OCI-LY3 (cell line): ENCODE results near the gene ACRBP.
A peak's percentile ranks its signal among the peaks of the same experiment; 100 is the strongest.

Experiments
- H2AFZ ChIP-seq: fragments of 200-600, 300-600 bp; shearing (Covaris generic); 2 replicates; pipeline ENCODE4 v1.6.0; 2014; ENCODE audit warnings: antibody characterized with exemption, low read depth, low read length
- H3K27ac ChIP-seq: fragments of 200-600, 300-600 bp; sonication (generic); 2 replicates; pipeline ENCODE4 v1.5.1; 2014; ENCODE audit warnings: mild to moderate bottlenecking, low read length, moderate library complexity, mixed read lengths
- H3K27me3 ChIP-seq: fragments of 200-600, 300-600 bp; sonication (generic); 2 replicates; pipeline ENCODE4 v1.6.1; 2014; ENCODE audit warnings: low read depth, low read length, mixed read lengths
- H3K36me3 ChIP-seq: fragments of 200-600, 300-600 bp; sonication (generic); replicated peaks from 2 replicates; pipeline ENCODE3; 2014; ENCODE audit warnings: low read depth, low read length, mixed read lengths
- H3K4me1 ChIP-seq: fragments of 300-600, 200-600 bp; sonication (generic); 2 replicates; pipeline ENCODE4 v1.6.1; 2014; ENCODE audit warnings: low read length, mixed read lengths
- H3K4me2 ChIP-seq: fragments of 200-600, 300-600 bp; sonication (generic); 2 replicates; pipeline ENCODE4 v1.6.1; 2014; ENCODE audit warnings: low read length, mixed read lengths
- H3K4me3 ChIP-seq: fragments of 300-600, 200-600 bp; sonication (generic); 2 replicates; pipeline ENCODE4 v1.5.1; 2014; ENCODE audit warnings: antibody characterized with exemption, mild to moderate bottlenecking, low read length, moderate library complexity
- H3K79me2 ChIP-seq: fragments of 300-600, 200-600 bp; shearing (Covaris generic); 2 replicates; pipeline ENCODE4 v1.6.1; 2014; ENCODE audit warnings: mild to moderate bottlenecking, low read length, mixed read lengths
- H3K9ac ChIP-seq: fragments of 300-600, 200-600 bp; shearing (Covaris generic); 2 replicates; pipeline ENCODE4 v1.6.0; 2014; ENCODE audit warnings: mild to moderate bottlenecking, low read length, moderate library complexity
- H3K9me3 ChIP-seq: fragments of 200-600, 300-600 bp; shearing (Covaris generic); 2 replicates; pipeline ENCODE4 v1.6.1; 2014; ENCODE audit warnings: low read length, mixed read lengths; ENCODE audit not compliant: insufficient read depth
- H4K20me1 ChIP-seq: fragments of 200-600, 300-600 bp; sonication (generic); 2 replicates; pipeline ENCODE4 v1.6.1; 2016; ENCODE audit warnings: low read length, mixed read lengths; ENCODE audit not compliant: insufficient read depth
- CTCF ChIP-seq: fragments of 200-600, 300-600 bp; sonication (generic); IDR thresholded peaks from 2 replicates; pipeline ENCODE4 v1.5.1; 2014; ENCODE audit warnings: antibody characterized with exemption, low read length, low read depth
- EZH2phosphoT487 ChIP-seq: fragments of 200-600 bp; shearing (Covaris generic); IDR thresholded peaks from 2 replicates; pipeline ENCODE4 v1.6.1; 2018; ENCODE audit warnings: antibody characterized with exemption, mixed run types, low read depth

The ACRBP gene

DNA sequence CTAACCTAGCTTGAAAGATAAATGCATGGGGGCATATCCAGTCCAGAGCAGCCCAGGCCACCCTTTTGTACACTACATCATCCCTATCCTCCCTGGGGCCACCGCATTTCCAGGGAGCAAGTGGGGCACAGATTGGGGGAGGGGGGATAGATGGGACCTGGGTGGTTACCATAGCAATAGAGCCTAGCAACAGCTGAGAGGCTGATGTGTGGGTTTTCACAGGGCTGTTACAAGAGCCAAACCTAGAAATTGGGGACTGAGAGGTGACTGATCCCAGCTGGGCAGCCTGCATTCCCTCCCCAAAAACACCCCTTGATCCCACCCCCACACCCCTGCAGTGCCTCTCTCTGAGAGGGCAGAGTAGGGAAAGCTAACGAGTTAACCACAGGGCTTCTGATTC lies 45.7 kb upstream of the ACRBP start:
- no peak for TF ChIP-seq CTCF

DNA sequence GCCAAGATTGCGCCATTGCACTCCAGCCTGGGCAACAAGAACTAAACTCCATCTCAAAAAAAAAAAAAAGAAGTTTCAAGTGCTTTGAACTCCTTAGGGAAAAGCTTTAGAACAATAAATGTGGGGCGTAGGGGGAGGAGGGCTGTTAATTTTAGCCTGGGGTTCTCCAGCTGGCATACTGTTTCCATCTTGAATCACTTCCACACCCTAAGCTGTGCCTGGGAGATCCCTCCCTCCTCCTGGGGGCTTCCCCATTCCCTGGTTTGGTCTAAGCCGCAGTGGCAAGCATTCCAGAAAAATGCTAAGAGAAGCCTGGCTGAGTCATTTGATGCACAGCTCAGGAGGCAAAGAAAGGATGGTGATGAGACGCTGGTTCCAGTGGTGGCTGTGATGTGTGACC lies 44.2 kb upstream of the ACRBP start:
- H3K27me3 ChIP-seq = no peaks in the 10 kb centered on the region
- peaks cover 2% of the 10 kb centered on the region for H3K36me3 ChIP-seq
- no peaks in the 10 kb centered on the region for H4K20me1 ChIP-seq
- H3K9me3 ChIP-seq = no peaks in the 10 kb centered on the region
- H3K4me2 ChIP-seq = no peak overlapping the region
- no peak for TF ChIP-seq CTCF
- TF ChIP-seq EZH2phosphoT487 = no peak
- no peak overlapping the region for H2AFZ ChIP-seq
- H3K27ac ChIP-seq = no peak overlapping the region
- H3K4me1 ChIP-seq = peaks cover 29% of the 10 kb centered on the region
- H3K9ac ChIP-seq = no peak overlapping the region
- H3K79me2 ChIP-seq = peaks cover 35% of the 10 kb centered on the region
- H3K4me3 ChIP-seq = no peak overlapping the region

More for the DNA sequence above, 45.7 kb upstream of the ACRBP start:
- Histone ChIP-seq H4K20me1 (no peaks in the 10 kb centered on the region), H3K36me3 (no peaks in the 10 kb centered on the region), H3K9ac (no peak overlapping the region), H3K27ac (no peak overlapping the region), H3K9me3 (no peaks in the 10 kb centered on the region), H3K27me3 (no peaks in the 10 kb centered on the region), H3K4me2 (no peak overlapping the region), H3K79me2 (peaks cover 21% of the 10 kb centered on the region), H3K4me3 (no peak overlapping the region), H3K4me1 (peaks cover 33% of the 10 kb centered on the region), H2AFZ (no peak overlapping the region)

DNA sequence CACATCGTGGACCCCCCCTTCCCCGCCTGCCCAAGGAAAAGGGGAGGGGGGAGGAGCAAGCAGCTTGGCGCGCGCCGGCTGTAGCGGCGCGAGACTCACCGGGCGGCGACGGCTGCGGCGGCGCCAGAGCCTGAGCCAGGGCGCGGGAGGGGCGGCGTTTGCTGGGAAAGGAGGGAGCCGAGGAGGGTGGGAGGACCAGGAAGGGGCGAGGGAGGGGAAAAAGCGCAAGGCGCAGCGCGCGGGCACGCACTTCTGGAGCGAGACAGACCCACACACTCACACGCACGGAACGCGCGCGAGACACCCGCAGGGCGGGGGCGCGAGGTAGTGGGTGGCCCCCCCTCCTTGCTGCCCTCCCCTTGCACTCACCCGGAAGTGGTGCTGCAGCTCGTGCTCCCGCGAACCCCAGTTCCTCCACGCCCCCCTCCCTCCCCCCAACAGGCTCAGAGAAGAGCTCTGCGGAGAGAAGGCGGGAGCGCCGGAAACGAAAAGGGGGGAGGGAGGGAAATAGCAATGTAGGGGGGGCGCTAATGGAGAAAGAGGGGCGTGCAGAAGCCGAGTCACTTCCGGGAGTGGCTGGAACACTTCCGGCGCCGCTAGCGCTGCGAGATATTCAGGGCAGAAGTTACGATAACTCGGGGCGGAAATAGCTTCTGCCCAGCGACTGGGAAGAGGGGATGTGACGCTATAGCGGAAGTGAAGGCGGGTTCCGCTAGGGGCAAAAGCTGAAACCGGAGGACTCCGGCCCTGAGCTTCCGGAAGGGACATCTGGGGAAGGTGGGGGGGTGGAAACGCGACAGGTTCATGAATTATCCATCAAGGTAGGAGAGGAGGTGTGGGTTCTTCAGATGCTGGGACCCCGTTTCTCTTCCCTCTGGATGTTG lies 42.0 kb upstream of the ACRBP start, which contains the start of gene ZNF384:
Gene ZNF384 (minus strand): TSS at position 377 of the 884 bp plus-strand sequence. CDS start 9,855 bp downstream, outside the sequence.
- peak within 1 kb of the TSS; percentile 99 for H3K4me2 ChIP-seq

More for the DNA sequence above, 42.0 kb upstream of the ACRBP start, which contains the start of gene ZNF384:
- H3K9me3 ChIP-seq = no peaks in the 10 kb centered on the region
- H3K36me3 ChIP-seq = peaks cover 7% of the 10 kb centered on the region
- H3K27me3 ChIP-seq = no peaks in the 10 kb centered on the region
- TF ChIP-seq EZH2phosphoT487 (no peak), CTCF (no peak)
- peaks cover 9% of the 10 kb centered on the region; the same call in 1 of the 2 replicates for H4K20me1 ChIP-seq
- peaks cover 57% of the 10 kb centered on the region for H3K79me2 ChIP-seq
- H3K4me1 ChIP-seq = peaks cover 22% of the 10 kb centered on the region
- H3K9ac ChIP-seq = peak within 1 kb of the TSS; percentile 99
- peak within 1 kb of the TSS; percentile 86 for H2AFZ ChIP-seq
- H3K27ac ChIP-seq = peak within 1 kb of the TSS; percentile 87
- peak within 1 kb of the TSS; percentile 96 for H3K4me3 ChIP-seq
